Measurements from ENCODE around the gene YJU2.
"Not testable (repeated sequence)": the region's sequence is repeated elsewhere in the genome, so short reads cannot be mapped to it uniquely, and the experiment has no call there.

Gene YJU2

DNA sequence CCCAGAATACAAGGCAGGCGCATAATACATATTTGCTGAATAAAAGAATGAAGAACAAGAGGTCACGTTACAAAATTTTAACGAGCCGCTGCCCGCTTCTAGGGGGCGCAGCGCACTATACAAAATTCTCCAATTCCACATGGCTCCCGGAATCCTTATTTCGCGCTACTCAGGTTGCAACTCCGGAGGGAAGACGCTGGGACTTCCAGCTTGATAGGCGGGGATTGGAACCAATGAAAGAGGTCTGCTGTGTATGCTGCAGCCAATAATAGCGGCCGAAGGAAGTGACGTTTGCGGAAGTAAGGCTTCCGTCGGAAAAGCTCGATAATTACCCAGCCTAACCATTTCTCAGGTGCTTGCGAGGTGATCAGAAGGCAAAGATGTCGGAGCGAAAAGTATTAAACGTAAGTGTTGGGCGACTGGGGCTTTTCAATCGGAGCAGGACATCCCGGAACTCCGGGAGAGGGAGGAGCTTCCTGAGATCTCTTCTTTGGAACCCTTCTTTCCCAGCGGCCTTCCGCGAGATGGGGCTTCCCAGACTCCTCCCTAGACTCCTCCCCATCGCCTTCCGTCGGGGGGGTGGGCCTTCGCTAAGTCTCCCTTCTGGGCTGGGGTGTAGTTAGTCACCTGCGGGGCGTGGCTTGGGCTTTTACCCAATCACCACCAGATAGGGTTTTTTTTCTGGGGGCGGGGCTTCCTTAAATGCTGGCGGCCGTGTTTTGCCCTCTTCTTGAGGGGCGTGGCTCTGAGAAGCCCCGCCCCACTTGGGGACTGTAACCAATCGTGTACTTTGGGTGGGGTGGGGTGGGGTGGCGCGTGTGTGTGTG is at the start of gene YJU2:
YJU2 (plus strand) TSS at position 314 of the 827 bp plus-strand sequence; CDS start at position 381, 67 bp downstream.
- peak; percentile 93 to 97 for DNase-seq (ENCODE audit: low read depth in 1 of 2, low spot score in 1 of 2)

DNA sequence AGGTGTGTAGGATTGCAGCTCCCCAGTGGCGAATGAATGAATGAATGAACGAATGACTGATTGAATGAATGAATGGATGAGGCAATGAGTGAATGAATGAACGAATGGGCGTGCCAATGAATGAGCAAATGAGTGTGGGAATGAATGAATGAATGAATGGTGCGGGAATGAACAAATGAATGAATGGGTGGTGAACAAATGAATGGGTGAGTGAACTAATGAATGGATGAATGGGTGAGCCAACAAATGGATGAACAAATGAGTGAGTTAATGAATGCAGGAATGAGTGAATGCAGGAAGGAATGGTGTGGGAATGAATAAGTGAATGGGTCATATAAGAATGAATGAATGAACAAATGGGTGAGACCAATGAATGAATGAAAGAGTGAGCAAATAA is 49.7 kb upstream of the YJU2 start:
- no peak for DNase-seq (ENCODE audit: low read depth in 1 of 2, low spot score in 1 of 2)

GRCh38 chr19:4197625-4198466 is 49.0 kb upstream of the YJU2 start:
- DNase-seq (ENCODE audit: low read depth in 1 of 2, low spot score in 1 of 2) = no peak

DNA sequence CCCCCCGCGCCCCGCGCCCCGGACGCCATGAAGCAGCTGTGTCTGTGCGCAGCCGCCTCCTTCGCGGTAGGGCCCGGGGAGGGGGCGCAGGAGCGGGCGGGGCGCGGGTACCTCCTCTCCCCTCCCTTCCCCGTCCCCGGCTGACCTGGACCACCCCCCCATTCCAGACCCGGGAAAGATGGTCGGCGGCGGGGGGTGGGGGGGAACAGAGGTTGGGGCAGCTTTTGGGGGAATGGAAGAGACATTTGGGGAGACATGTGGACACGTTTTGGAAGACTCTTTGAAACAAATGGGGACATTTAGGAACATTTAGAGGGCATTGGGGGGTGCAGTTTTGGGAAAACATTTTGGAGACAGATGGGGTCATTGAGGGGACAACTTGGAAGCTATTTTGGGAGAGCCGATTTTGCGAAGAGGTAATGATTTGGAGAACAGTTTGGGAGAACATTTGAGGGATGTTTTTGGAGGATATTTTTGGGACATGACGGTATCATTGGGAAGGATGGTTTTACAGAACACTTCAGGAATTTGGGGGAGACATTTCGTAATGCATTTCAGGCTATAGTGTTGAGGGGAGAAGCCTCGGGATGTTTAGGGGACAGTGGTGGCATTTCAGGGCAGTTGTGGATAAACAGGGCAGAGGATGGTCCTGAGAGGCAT is 48.3 kb upstream of the YJU2 start:
- DNase-seq (ENCODE audit: low read depth in 1 of 2, low spot score in 1 of 2) = no peak

GRCh38 chr19:4199699-4200293 is 47.1 kb upstream of the YJU2 start:
- no peak for DNase-seq (ENCODE audit: low read depth in 1 of 2, low spot score in 1 of 2)

GRCh38 chr19:4200940-4201542 is 45.8 kb upstream of the YJU2 start:
- no peak for DNase-seq (ENCODE audit: low read depth in 1 of 2, low spot score in 1 of 2)

DNA sequence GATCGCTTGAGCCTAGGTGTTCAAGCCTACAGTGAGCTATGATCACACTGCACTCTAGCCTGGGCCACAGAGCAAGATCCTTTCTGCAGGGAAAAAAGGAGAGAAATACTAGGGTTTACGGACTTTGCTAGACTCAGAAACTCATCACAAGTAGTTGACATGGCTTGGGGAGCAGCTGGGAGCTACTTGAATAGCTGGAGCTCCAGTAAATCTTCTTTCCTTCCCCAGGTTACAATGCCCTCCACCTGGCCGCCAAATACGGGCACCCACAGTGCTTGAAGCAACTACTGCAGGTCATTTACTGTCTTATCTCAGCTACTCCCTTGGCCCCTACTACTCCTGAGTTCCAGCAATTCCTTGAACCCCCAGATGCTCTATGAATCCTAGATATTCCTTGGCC is 45.1 kb upstream of the YJU2 start:
- DNase-seq (ENCODE audit: low read depth in 1 of 2, low spot score in 1 of 2) = no peak

DNA sequence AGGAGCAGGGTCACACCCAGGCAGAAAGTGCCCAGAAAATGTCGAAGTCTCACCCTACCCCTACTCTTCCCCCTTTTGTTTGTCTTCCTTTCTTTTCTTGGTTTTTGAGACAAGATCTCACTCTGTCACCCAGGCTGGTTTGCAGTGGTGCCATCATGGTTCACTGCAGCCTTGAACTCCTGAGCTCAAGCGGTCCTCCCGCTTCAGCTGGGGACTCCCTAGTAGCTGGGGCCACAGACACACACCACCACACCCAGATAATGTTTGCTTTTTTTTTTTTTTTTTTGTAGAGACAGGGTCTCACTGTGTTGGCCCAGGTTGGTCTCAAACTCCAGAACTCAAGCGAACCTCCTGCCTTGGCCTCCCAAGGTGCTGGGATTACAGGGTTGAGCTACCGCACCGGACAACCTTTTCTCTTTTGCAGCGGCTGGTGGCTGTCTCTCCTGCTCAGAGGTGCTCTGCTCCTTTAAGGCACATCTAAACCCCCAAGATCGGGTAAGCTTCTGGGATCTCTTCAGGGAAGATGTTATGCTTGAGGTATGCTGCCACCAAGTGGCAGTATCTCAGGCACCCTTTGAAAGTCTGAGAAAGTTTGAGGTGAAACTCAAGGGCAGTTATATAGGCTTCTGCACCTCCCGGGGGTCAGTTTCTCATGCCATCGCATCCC is 39.9 kb upstream of the YJU2 start:
- no peak for DNase-seq (ENCODE audit: low read depth in 1 of 2, low spot score in 1 of 2)

- DNase-seq (ENCODE audit: low read depth in 1 of 2, low spot score in 1 of 2) = no peak
Measured at GRCh38 chr19:4208385-4209094, 38.3 kb upstream of the YJU2 start.

DNA sequence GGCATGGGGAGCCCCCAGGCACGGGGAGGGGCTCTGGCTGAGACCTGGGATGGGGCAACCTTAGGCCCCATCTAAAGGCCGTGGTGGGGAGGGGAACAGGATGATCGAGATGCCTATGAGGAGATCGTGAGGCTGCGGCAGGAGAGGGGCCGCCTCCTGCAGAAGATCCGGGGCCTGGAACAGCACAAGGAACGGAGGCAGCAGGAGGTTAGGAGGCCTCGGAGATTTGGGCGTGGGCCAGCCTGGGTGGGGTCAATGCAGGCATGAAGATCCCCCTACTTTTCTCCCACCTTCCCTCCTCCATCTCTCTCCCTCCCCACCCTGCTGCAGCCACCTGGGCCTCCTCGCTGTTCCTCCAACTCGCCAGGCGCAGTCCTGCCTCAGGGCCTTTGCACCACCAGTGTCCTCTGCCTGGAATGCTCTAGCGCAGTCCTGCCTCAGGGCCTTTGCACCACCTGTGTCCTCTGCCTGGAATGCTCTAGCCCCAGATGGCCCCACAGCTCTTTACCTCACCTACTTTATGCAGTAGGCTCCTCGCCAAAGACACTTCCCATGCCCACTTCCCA is 36.6 kb upstream of the YJU2 start:
- no peak for DNase-seq (ENCODE audit: low read depth in 1 of 2, low spot score in 1 of 2)

DNA sequence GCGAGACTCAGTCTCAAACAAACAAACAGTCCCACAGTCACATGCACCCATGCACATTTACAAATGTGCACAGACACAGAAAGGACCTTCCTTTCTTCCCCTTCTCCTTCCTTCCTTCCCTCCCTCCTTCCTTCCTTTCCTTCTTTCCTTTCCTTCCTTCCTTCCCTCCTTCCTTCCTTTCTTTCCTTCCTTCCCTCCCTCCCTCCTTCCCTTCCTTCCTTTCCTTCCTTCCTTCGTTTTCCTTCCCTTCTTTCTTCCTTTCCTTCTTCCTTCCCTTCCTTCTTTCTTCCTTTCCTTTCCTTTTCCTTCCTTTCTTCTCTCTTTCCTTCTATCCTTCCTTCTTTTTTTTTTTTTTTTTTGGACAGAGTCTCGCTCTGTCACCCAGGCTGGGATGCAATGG is 33.8 kb upstream of the YJU2 start:
- DNase-seq (ENCODE audit: low read depth in 1 of 2, low spot score in 1 of 2) = no peak

DNA sequence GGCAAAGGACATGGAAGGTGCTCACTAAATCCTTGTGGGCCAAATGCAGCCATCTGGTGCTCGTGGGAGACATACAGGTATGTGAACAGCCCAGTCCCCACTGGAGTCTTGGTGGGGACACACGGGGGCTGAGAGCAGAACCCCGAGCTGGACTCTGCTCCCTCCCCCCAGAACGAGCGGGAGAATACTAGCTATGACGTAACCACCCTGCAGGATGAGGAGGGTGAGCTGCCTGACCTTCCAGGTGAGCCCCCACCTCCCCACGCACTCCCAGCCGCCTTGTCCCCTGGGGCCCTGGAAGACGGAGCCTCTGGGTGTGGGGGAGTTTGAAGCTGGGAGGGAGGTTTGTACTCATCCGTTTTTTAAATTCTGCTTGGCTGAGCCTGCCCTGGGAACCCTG is 31.1 kb upstream of the YJU2 start:
- no peak for DNase-seq (ENCODE audit: low read depth in 1 of 2, low spot score in 1 of 2)

DNA sequence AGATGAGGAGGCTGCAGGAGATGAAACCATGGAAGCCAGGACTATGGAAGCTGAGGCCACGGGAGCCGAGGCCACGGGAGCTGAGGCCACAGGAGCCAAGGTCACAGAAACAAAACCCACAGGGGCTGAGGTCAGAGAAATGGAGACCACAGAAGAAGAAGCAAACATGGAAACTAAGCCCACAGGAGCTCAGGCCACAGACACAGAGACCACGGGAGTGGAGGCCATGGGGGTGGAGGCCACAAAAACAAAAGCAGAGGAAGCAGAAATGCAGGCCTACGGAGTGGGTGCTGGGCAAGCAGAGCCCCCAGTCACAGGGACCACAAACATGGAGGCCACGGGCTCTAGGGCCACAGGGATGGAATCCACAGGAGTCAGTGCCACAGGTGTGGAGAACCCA is 30.0 kb upstream of the YJU2 start:
- DNase-seq (ENCODE audit: low read depth in 1 of 2, low spot score in 1 of 2) = no peak

DNA sequence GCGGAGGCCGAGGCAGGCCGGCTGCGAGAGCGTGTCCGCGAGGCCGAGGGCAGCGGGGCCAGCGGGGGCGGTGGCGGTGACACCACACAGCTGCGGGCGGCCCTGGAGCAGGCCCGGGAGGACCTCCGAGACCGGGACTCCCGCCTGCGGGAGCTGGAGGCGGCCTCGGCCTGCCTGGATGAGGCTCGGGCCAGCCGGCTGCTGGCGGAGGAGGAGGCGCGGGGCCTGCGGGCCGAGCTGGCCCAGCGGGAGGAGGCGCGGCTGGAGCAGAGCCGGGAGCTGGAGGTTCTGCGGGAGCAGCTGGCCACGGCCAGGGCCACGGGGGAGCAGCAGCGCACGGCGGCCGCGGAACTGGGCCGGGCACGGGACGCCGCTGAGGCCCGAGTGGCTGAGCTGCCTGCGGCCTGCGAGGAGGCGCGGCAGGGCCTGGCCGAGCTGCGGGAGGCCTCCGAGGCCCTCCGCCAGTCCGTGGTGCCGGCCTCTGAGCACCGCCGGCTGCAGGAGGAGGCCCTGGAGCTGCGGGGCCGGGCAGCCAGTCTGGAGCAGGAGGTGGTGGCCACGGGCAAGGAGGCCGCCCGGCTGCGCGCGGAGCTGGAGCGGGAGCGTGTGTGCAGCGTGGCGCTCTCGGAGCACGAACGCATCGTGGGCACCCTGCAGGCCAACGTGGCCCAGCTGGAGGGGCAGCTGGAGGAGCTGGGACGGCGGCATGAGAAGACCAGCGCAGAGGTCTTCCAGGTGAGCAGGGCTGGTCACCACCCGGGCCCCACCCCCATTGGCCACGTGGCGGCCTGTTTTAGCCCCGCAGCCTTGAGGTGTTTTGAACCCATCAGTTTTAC is 29.2 kb upstream of the YJU2 start:
- no peak for DNase-seq (ENCODE audit: low read depth in 1 of 2, low spot score in 1 of 2)

- not testable (repeated sequence) for DNase-seq (ENCODE audit: low read depth in 1 of 2, low spot score in 1 of 2)
Measured at GRCh38 chr19:4218523-4218922, 28.4 kb upstream of the YJU2 start.

GRCh38 chr19:4220188-4220587 is 26.7 kb upstream of the YJU2 start:
- DNase-seq (ENCODE audit: low read depth in 1 of 2, low spot score in 1 of 2) = no peak

- no peak for DNase-seq (ENCODE audit: low read depth in 1 of 2, low spot score in 1 of 2)
Measured at GRCh38 chr19:4224470-4224869, 22.4 kb upstream of the YJU2 start.

- no peak for DNase-seq (ENCODE audit: low read depth in 1 of 2, low spot score in 1 of 2)
Measured at GRCh38 chr19:4225885-4226284, 21.0 kb upstream of the YJU2 start.

GRCh38 chr19:4227771-4228170 is 19.1 kb upstream of the YJU2 start:
- DNase-seq (ENCODE audit: low read depth in 1 of 2, low spot score in 1 of 2) = no peak

All from stimulated activated CD4-positive, alpha-beta T cell treated with anti-CD3 and anti-CD28 coated beads, Interleukin-15, amount 100 ng/mL, for 1 hour (primary cell).